ENCODE data around the gene ASB3. TPM values are rescaled to one million over a fixed set of nuclear protein-coding genes. Genes with fewer than 3 reads are reported as not detected.

ASB3 gene, protein sequence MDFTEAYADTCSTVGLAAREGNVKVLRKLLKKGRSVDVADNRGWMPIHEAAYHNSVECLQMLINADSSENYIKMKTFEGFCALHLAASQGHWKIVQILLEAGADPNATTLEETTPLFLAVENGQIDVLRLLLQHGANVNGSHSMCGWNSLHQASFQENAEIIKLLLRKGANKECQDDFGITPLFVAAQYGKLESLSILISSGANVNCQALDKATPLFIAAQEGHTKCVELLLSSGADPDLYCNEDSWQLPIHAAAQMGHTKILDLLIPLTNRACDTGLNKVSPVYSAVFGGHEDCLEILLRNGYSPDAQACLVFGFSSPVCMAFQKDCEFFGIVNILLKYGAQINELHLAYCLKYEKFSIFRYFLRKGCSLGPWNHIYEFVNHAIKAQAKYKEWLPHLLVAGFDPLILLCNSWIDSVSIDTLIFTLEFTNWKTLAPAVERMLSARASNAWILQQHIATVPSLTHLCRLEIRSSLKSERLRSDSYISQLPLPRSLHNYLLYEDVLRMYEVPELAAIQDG
- total RNA-seq (2011; cell fraction: chromatin; rRNA removed; ENCODE audit: low replicate concordance) = 43.3 and 66.7 TPM in 2 replicates
- total RNA-seq (2011; cell fraction: nucleolus; rRNA removed) = 29.7 and 31.7 TPM in 2 replicates
- total RNA-seq (2011; cell fraction: nucleoplasm; rRNA removed) = 38.3 and 40.2 TPM in 2 replicates
- total RNA-seq (2014; rRNA removed) (11.9 and 13.6 TPM in 2 replicates), total RNA-seq (2014; rRNA removed; fragmentation: Illumina TruSeq; extraction: Trizol) (20.2 and 23.6 TPM in 2 replicates), total RNA-seq (2015; rRNA removed; fragmentation: Illumina TruSeq; extraction: Trizol) (17.0 and 17.9 TPM in 2 replicates), total RNA-seq (2021) (17.0 and 18.9 TPM in 2 replicates), polyA plus RNA-seq (2011; rRNA removed) (32.0 and 35.3 TPM in 2 replicates), polyA plus RNA-seq (2014; fragmentation: Illumina TruSeq; extraction: Trizol) (14.5 and 18.7 TPM in 2 replicates), polyA plus RNA-seq (2014; fragmentation: Nextera tagmentation; extraction: Ambion mirVana) (10 to 100 TPM; 20.1 to 22.4 TPM), polyA plus RNA-seq (2014; rRNA removed) (16.3 and 16.7 TPM in 2 replicates), polyA minus RNA-seq (2011; rRNA and poly(A)+ RNA removed) (60.0 and 60.3 TPM in 2 replicates), Bru-seq, nascent RNA (percentile 88 among the genes with signal in this experiment), BruChase-seq, experiment 1, labeled RNA remaining after a 2-hour chase (percentile 78 among the genes with signal in this experiment), BruChase-seq, experiment 2, labeled RNA remaining after a 6-hour chase (percentile 79 among the genes with signal in this experiment)
- polyA plus RNA-seq (2011; cell fraction: cytosol; rRNA removed) = 12.9 and 22.4 TPM in 2 replicates
- 33.0 and 41.8 TPM in 2 replicates for polyA plus RNA-seq (2011; cell fraction: nucleus; rRNA removed)
- polyA plus RNA-seq (2012) = 11.0 and 11.2 TPM in 2 replicates
- 15.0 and 16.4 TPM in 2 replicates for polyA minus RNA-seq (2011; cell fraction: cytosol; rRNA and poly(A)+ RNA removed)
- polyA minus RNA-seq (2011; cell fraction: nucleus; rRNA and poly(A)+ RNA removed) = 38.0 and 58.9 TPM in 2 replicates
- long read RNA-seq, experiment 1, transcript ASB3-201 (10 exons, 2,214 nt) = major isoform, 22 of 35 reads
- long read RNA-seq, experiment 1, partial matches to known transcripts = 3 of 35 reads
- long read RNA-seq, experiment 1, other reads (novel, unspliced or antisense) = 9 of 35 reads
- long read RNA-seq, experiment 2, partial matches to known transcripts = 3 of 10 reads
- long read RNA-seq, experiment 2, other reads (novel, unspliced or antisense) = 3 of 10 reads
- long read RNA-seq, experiment 3, transcript ASB3-201 (10 exons, 2,214 nt) = major isoform, 15 of 18 reads
- long read RNA-seq, experiment 3, partial matches to known transcripts = 0 of 18 reads
- long read RNA-seq, experiment 3, other reads (novel, unspliced or antisense) = 2 of 18 reads

DNA sequence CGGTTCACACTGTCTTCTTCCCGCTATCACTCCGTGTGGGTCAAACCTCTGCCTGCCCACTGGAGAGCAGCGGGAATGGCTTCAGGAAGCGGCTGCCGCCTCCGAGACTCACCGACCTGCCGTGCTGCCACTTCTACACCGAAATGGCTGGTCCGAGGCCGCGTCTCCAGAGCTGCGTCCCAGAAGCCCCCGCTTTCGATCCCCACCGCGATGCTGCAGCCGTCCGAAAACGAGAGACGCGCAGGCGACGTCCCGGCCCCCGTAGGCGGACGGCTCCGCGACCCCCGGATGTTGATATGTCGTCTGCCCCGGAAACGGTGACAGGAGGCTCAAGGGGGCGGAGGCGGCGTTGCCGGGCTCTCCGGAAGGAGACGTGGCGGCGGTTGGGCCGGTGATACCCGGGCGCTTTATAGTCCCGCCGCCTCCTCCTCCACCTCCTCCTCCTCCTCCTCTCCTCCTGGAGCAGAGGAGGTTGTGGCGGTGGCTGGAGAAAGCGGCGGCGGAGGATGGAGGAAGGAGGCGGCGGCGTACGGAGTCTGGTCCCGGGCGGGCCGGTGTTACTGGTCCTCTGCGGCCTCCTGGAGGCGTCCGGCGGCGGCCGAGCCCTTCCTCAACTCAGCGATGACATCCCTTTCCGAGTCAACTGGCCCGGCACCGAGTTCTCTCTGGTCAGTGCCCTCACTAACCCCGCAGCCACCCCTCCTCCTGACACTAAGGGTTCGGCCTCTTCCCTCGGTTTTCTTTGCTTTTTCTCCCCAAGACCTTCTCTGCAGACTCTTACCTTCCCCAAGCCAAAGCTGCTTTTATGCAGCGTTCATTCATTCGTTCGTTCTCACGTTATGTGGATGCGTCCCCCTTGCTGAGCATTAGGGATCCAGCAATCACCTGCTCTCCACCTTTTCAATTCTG is at the start of gene ASB3, which contains the start of gene ERLEC1:
Gene ASB3 (minus strand): TSS at position 249 of the 909 bp plus-strand sequence. CDS start 21,381 bp downstream, outside the sequence.
Gene ERLEC1 (plus strand): TSS at position 340 of the 909 bp plus-strand sequence. CDS start 167 bp downstream, at position 507.
- Histone ChIP-seq H3K79me2 (ENCODE audit: control insufficient read depth, insufficient read depth, low read length) (peaks cover 95% of the 10 kb centered on the region), H3K27me3 (ENCODE audit: control insufficient read depth in 2 of 2, insufficient read depth in 2 of 2, low read length in 2 of 2) (no peaks in the 10 kb centered on the region; a peak in 1 of 5 replicates), H4K20me1 (replicated peaks; ENCODE audit: control insufficient read depth, insufficient read depth, low read length) (no peaks in the 10 kb centered on the region; the same call in 1 of the 2 replicates), H3K27ac (ENCODE audit: extremely low read depth, low read depth, low read length) (peak within 1 kb of the TSS; percentile 87), H2AFZ (ENCODE audit: low read depth, low read length) (peak within 1 kb of the TSS; percentile 95), H3K9me1 (ENCODE audit: control insufficient read depth, insufficient read depth, low read length) (no peaks in the 10 kb centered on the region), H3K4me2 (ENCODE audit: insufficient read depth, low read length) (peak within 1 kb of the TSS; percentile 100), H3K9me3 (replicated peaks; ENCODE audit: control insufficient read depth, insufficient read depth, low read depth, low read length) (no peaks in the 10 kb centered on the region), H3K9ac (ENCODE audit: insufficient read depth in 1 of 2, low read depth in 2 of 2, low read length in 2 of 2) (peak within 1 kb of the TSS; percentile 93 to 98), H3K4me3 (peak within 1 kb of the TSS; percentile 94), H3K4me1 (replicated peaks in 1 of 2; ENCODE audit: control insufficient read depth in 2 of 2, insufficient read depth in 2 of 2, low read length in 2 of 2) (peaks cover 4 to 11% of the 10 kb centered on the region in 2 experiments; a peak in 4 of 5 replicates), H3K36me3 (ENCODE audit: control insufficient read depth, insufficient read depth, low read length) (peaks cover 13% of the 10 kb centered on the region; the same call in 2 of the 3 replicates)
- intact Hi-C loops (cut with micrococcal nuclease) = loop anchor here (2.0 kb wide), 1 partner anchor 20 kb away; the partner anchor contains the start of gene CHAC2
- TSS peak; percentile 58 for BruUV-seq (replicated peaks)
- FAIRE-seq (peak; percentile 88), ATAC-seq (peak; percentile 92), DNase-seq (ENCODE audit: extremely low read depth in 1 of 4, low spot score in 3 of 4) (peak; percentile 76 to 93 (median 83))
- WGBS (ENCODE audit: insufficient coverage, low coverage, missing lambda C conversion rate) = under 1% methylated on average over 48 of the region's 77 CpGs
- in situ Hi-C loops (cut with MboI) = no loop called here
- CTCF ChIA-PET (ENCODE audit: low intra/inter-chr PET ratio) = no interaction called here
- POLR2A ChIA-PET = interaction anchor here (0.6 to 5.8 kb wide), 5 partner anchors 10 to 216 kb away, joined by 3 to 45 read pairs (median 7); partner anchors contain the start of gene CHAC2
- TF ChIP-seq FIP1L1 (IDR thresholded peaks at IDR 0.05; ENCODE audit: low read depth, low read length, poor library complexity, severe bottlenecking) = peak; percentile 49
- TF ChIP-seq ZNF76 (CRISPR knock-in tag; IDR thresholded peaks at IDR 0.05; ENCODE audit: borderline replicate concordance) = no peak
- TF ChIP-seq, protein P1, sequence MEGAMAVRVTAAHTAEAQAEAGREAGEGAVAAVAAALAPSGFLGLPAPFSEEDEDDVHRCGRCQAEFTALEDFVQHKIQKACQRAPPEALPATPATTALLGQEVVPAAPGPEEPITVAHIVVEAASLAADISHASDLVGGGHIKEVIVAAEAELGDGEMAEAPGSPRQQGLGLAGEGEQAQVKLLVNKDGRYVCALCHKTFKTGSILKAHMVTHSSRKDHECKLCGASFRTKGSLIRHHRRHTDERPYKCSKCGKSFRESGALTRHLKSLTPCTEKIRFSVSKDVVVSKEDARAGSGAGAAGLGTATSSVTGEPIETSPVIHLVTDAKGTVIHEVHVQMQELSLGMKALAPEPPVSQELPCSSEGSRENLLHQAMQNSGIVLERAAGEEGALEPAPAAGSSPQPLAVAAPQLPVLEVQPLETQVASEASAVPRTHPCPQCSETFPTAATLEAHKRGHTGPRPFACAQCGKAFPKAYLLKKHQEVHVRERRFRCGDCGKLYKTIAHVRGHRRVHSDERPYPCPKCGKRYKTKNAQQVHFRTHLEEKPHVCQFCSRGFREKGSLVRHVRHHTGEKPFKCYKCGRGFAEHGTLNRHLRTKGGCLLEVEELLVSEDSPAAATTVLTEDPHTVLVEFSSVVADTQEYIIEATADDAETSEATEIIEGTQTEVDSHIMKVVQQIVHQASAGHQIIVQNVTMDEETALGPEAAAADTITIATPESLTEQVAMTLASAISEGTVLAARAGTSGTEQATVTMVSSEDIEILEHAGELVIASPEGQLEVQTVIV (CRISPR knock-in tag; IDR thresholded peaks at IDR 0.05; ENCODE audit: borderline replicate concordance) = no peak
- no peak for TF ChIP-seq ZNF347 (CRISPR knock-in tag; IDR thresholded peaks at IDR 0.05; ENCODE audit: low read depth)
- TF ChIP-seq, protein P2, sequence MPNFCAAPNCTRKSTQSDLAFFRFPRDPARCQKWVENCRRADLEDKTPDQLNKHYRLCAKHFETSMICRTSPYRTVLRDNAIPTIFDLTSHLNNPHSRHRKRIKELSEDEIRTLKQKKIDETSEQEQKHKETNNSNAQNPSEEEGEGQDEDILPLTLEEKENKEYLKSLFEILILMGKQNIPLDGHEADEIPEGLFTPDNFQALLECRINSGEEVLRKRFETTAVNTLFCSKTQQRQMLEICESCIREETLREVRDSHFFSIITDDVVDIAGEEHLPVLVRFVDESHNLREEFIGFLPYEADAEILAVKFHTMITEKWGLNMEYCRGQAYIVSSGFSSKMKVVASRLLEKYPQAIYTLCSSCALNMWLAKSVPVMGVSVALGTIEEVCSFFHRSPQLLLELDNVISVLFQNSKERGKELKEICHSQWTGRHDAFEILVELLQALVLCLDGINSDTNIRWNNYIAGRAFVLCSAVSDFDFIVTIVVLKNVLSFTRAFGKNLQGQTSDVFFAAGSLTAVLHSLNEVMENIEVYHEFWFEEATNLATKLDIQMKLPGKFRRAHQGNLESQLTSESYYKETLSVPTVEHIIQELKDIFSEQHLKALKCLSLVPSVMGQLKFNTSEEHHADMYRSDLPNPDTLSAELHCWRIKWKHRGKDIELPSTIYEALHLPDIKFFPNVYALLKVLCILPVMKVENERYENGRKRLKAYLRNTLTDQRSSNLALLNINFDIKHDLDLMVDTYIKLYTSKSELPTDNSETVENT (CRISPR knock-in tag; IDR thresholded peaks at IDR 0.05) = no peak
- TF ChIP-seq GTF2E2 (tag; IDR thresholded peaks at IDR 0.05) = no peak; the same call in 1 of the 2 replicates
